Spleen (tissue), 11 donors: ENCODE measurements around the gene SMPDL3B. TPM values are rescaled to one million over a fixed set of nuclear protein-coding genes. Genes with fewer than 3 reads are reported as not detected.

ENCODE experiments used
- DNase-seq: peaks from one replicate; pipeline ENCODE4 v3.0.0-alpha.2; 2020
- H3K27ac ChIP-seq, 8 donors: fragments of 200-600 bp; sonication (generic) in 7 of 8; 1 replicate in 4 of 8; 2 replicates in 4 of 8; pipeline versions ENCODE4 v1.5.0 to v1.8.0; 2016 to 2021; ENCODE audit warnings: inconsistent platforms in 4 of 8, mild to moderate bottlenecking in 4 of 8, moderate library complexity in 1 of 8
- H3K27me3 ChIP-seq, 7 donors: fragments of 200-600 bp; sonication (generic) in 6 of 7; replicated peaks in 1 of 7; 1 replicate in 4 of 7; 2 replicates in 3 of 7; pipeline versions ENCODE4 v1.5.0 to v1.8.0; 2016 to 2021; ENCODE audit warnings: inconsistent platforms in 3 of 7, mild to moderate bottlenecking in 1 of 7
- H3K36me3 ChIP-seq, 6 donors: fragments of 200-600 bp; sonication (generic) in 5 of 6; 1 replicate in 4 of 6; 2 replicates in 2 of 6; pipeline versions ENCODE4 v1.5.0 to v1.8.0; 2016 to 2021; ENCODE audit warnings: inconsistent platforms in 2 of 6
- H3K4me1 ChIP-seq, 6 donors: fragments of 200-600 bp; sonication (generic) in 5 of 6; 1 replicate in 3 of 6; 2 replicates in 3 of 6; pipeline versions ENCODE4 v1.5.0 to v1.8.0; 2016 to 2021; ENCODE audit warnings: inconsistent platforms in 3 of 6
- H3K4me3 ChIP-seq, 8 donors: fragments of 200-600 bp; sonication (generic) in 7 of 8; 1 replicate in 4 of 8; 2 replicates in 4 of 8; pipeline versions ENCODE4 v1.5.0 to v1.8.0; 2016 to 2021; ENCODE audit warnings: inconsistent platforms in 4 of 8, mild to moderate bottlenecking in 4 of 8, moderate library complexity in 2 of 8
- H3K9me3 ChIP-seq, 8 donors: fragments of 200-600 bp; sonication (generic) in 7 of 8; 1 replicate in 4 of 8; 2 replicates in 4 of 8; pipeline versions ENCODE4 v1.5.0 to v1.8.0; 2016 to 2021; ENCODE audit warnings: inconsistent platforms in 4 of 8
- CTCF ChIP-seq, 11 experiments: fragments of 200-600 bp in 7 of 11; fragments of 450-650 bp in 4 of 11; sonication (generic) in 4 of 11; IDR thresholded peaks in 8 of 11; conservative IDR thresholded peaks in 3 of 11; 1 replicate in 7 of 11; 2 replicates in 4 of 11; pipeline versions ENCODE4 v1.4.0 to v1.8.0; 2016 to 2021; ENCODE audit warnings: antibody characterized with exemption in 11 of 11, inconsistent platforms in 4 of 11, mild to moderate bottlenecking in 1 of 11
- POLR2A ChIP-seq, 3 donors: fragments of 450-650 bp; IDR thresholded peaks; one replicate each; pipeline ENCODE4 v1.5.1; 2017; ENCODE audit warnings: antibody characterized with exemption in 3 of 3, mild to moderate bottlenecking in 1 of 3
- POLR2AphosphoS5 ChIP-seq, 3 donors: sonication (generic); formaldehyde crosslinking; IDR thresholded peaks; one replicate each; pipeline ENCODE4 v1.5.1; 2017; ENCODE audit warnings: antibody characterized with exemption in 3 of 3
- WGBS, 5 donors: extraction: QIAGEN DNeasy Blood & Tissue Kit in 3 of 5; methylation state at CpG; one replicate each; pipeline versions ENCODE4 v1.1.5 to v1.1.7; 2013 to 2018; 5-methylcytosine and 5-hydroxymethylcytosine counted together
- intact Hi-C: fragments of 100-400 bp; cut with DNase I; formaldehyde crosslinking; loops from one replicate; pipeline ENCODE4 v1.15.0; 2023; ENCODE audit warnings: low total_unique reads
- polyA plus RNA-seq, 3 donors: library from polyadenylated mRNA; stranded (reverse); fragments of 200-250 nt; gene quantifications; one replicate each; pipeline ENCODE4 v1.2.1, GENCODE V29; 2013
- total RNA-seq, 7 donors: library from RNA; depleted of rRNA in 3 of 7; stranded (reverse); fragments of >200 nt in 3 of 7; fragmentation: NEBNext Ultra II Directional in 4 of 7; extraction: Animal tissue kit (Norgen Biotek cat#: 25700) in 4 of 7; gene quantifications; one replicate each; pipeline versions ENCODE4 v1.1.0 to v1.2.1, GENCODE V29; 2016 to 2021
- donor health status: healthy with polysubstance abuse.
- donor health status: DM: no; HTN: no; CAD: no; lungs with moderate emphysema.
- donor health status: DM: no; HTN: no; CAD: no.
- donor health status: Bipolar disorder and iron deficiency.
- donor health status: healthy.
- donor health status: DM: no; HTN: no; CAD: no.
- donor health status: DM: yes; HTN: yes; CAD: no.

Gene SMPDL3B
- total and polyA plus RNA-seq, 10 donors, result 0.13 to 2.5 (median 1.3) TPM; not detected in 1

GRCh38 chr1:27974417-27974781, 39.6 kb downstream of the SMPDL3B start:
- intact Hi-C loops, result no loop called here
- Histone ChIP-seq H3K4me1 (peaks cover 0 to 13% (median 3%) of the 10 kb centered on the region in 6 donors), H3K27me3 (no peaks in the 10 kb centered on the region), H3K27ac (no peak overlapping the region), H3K4me3 (no peak overlapping the region), H3K9me3 (no peaks in the 10 kb centered on the region), H3K36me3 (peaks cover 0 to 87% (median 26%) of the 10 kb centered on the region in 6 donors)
- TF ChIP-seq CTCF (IDR thresholded peaks at IDR 0.05 in 8 of 11, conservative IDR thresholded peaks at IDR 0.05 in 3 of 11) (no peak), POLR2A (IDR thresholded peaks at IDR 0.05) (no peak)
- DNase-seq, result no peak

- no peak overlapping the region for H3K4me3 ChIP-seq
- H3K4me1 ChIP-seq, result peaks cover 0 to 16% (median 8%) of the 10 kb centered on the region in 6 donors
- H3K27ac ChIP-seq, result peak overlapping the region in 5 of 8 donors; percentile 12 to 65 (median 58)
- intact Hi-C loops, result loop anchor here (2.0 kb wide), 1 partner anchor 121 kb away; no protein-coding TSS in a partner anchor
- H3K9me3 ChIP-seq, result no peaks in the 10 kb centered on the region
- no peaks in the 10 kb centered on the region for H3K27me3 ChIP-seq
- no peak for DNase-seq
- TF ChIP-seq CTCF (IDR thresholded peaks at IDR 0.05 in 8 of 11, conservative IDR thresholded peaks at IDR 0.05 in 3 of 11), result peak in 9 of 11 experiments; percentile 23 to 67 (median 54)
- no peak for TF ChIP-seq POLR2AphosphoS5 (IDR thresholded peaks at IDR 0.05)
- TF ChIP-seq POLR2A (IDR thresholded peaks at IDR 0.05), result no peak
- H3K36me3 ChIP-seq, result peaks cover 0 to 45% (median 15%) of the 10 kb centered on the region in 6 donors
- 41 to 79% (median 64%) methylated on average over 1 of the region's 1 CpG for WGBS, 5 donors
Observed at GRCh38 chr1:27979151-27979858, 44.5 kb downstream of the SMPDL3B start.

- DNase-seq, result no peak
- Histone ChIP-seq H3K27ac (peak overlapping the region in 4 of 8 donors; percentile 12 to 65 (median 61)), H3K4me3 (no peak overlapping the region), H3K27me3 (no peaks in the 10 kb centered on the region), H3K36me3 (peaks cover 0 to 44% (median 13%) of the 10 kb centered on the region in 6 donors), H3K9me3 (no peaks in the 10 kb centered on the region), H3K4me1 (peaks cover 0 to 16% (median 8%) of the 10 kb centered on the region in 6 donors)
- WGBS, 5 donors, result 12 to 26% (median 18%) methylated on average over 2 of the region's 2 CpGs
- TF ChIP-seq CTCF (IDR thresholded peaks at IDR 0.05 in 8 of 11, conservative IDR thresholded peaks at IDR 0.05 in 3 of 11) (peak in 2 of 11 experiments; percentile 1 to 61), POLR2AphosphoS5 (IDR thresholded peaks at IDR 0.05) (no peak)
- intact Hi-C loops, result loop anchor here (2.0 kb wide), 1 partner anchor 121 kb away; no protein-coding TSS in a partner anchor
Observed at GRCh38 chr1:27979859-27980201, 45.0 kb downstream of the SMPDL3B start.

- H3K9me3 ChIP-seq, result no peaks in the 10 kb centered on the region
- H3K4me3 ChIP-seq, result no peak overlapping the region
- TF ChIP-seq POLR2AphosphoS5 (IDR thresholded peaks at IDR 0.05) (no peak), POLR2A (IDR thresholded peaks at IDR 0.05) (no peak), CTCF (IDR thresholded peaks at IDR 0.05 in 8 of 11, conservative IDR thresholded peaks at IDR 0.05 in 3 of 11) (no peak)
- H3K36me3 ChIP-seq, result peaks cover 0 to 44% (median 12%) of the 10 kb centered on the region in 6 donors
- peak overlapping the region in 3 of 8 donors; percentile 58 to 65 (median 64) for H3K27ac ChIP-seq
- intact Hi-C loops, result no loop called here
- H3K27me3 ChIP-seq, result no peaks in the 10 kb centered on the region
- 94 to 100% (median 97%) methylated on average over 1 of the region's 1 CpG for WGBS, 5 donors
- no peak for DNase-seq
- H3K4me1 ChIP-seq, result peaks cover 0 to 16% (median 8%) of the 10 kb centered on the region in 6 donors
Observed at GRCh38 chr1:27980216-27980845, 45.5 kb downstream of the SMPDL3B start.
